H1 (cell line): ENCODE data around the gene TIMP3.

Experiments
- CHD2 ChIP-seq: IDR thresholded peaks from 2 replicates; pipeline ENCODE4 v1.6.1; 2012; ENCODE audit warnings: low read length, improper control_type of control experiment
- CTCF ChIP-seq, 3 experiments: IDR thresholded peaks; 1 replicate in 2 of 3; 2 replicates in 1 of 3; pipeline versions ENCODE4 v1.5.1 to v1.6.1; 2011; ENCODE audit warnings: low read length in 3 of 3, mild to moderate bottlenecking in 3 of 3, inconsistent platforms in 2 of 3, low read depth in 1 of 3, moderate library complexity in 1 of 3; ENCODE audit not compliant: insufficient read depth in 1 of 3; ENCODE audit errors: control extremely low read depth in 1 of 3
- EGR1 ChIP-seq: IDR thresholded peaks from 2 replicates; pipeline ENCODE4 v1.6.1; 2011; ENCODE audit warnings: low read depth, low read length, borderline replicate concordance
- EZH2 ChIP-seq: fragments of 200-600 bp; sonication (generic); IDR thresholded peaks from 2 replicates; pipeline ENCODE4 v1.7.1; 2012; ENCODE audit warnings: low read depth, mild to moderate bottlenecking, moderate library complexity, low read length, inconsistent platforms; ENCODE audit not compliant: severe bottlenecking
- MAFK ChIP-seq: IDR thresholded peaks from 2 replicates; pipeline ENCODE4 v1.6.1; 2012; ENCODE audit warnings: low read depth, mild to moderate bottlenecking, improper control_type of control experiment, low read length
- POLR2A ChIP-seq, 2 experiments: IDR thresholded peaks; 1 replicate in 1 of 2; 2 replicates in 1 of 2; pipeline ENCODE4 v1.6.1; 2011; ENCODE audit warnings: low read depth in 2 of 2, low read length in 2 of 2, mild to moderate bottlenecking in 2 of 2; ENCODE audit errors: control extremely low read depth in 1 of 2

GRCh38 chr22:32859743-32860142 lies 58.2 kb downstream of the TIMP3 start:
- TF ChIP-seq CHD2 (no peak), EGR1 (no peak), CTCF (IDR thresholded peaks at IDR 0.05; ENCODE audit: control extremely low read depth in 1 of 3, insufficient read depth in 1 of 3, low read depth in 1 of 3, low read length in 3 of 3) (no peak), POLR2A (IDR thresholded peaks at IDR 0.05; ENCODE audit: control extremely low read depth in 1 of 2, low read depth in 2 of 2, low read length in 2 of 2) (no peak), EZH2 (no peak), MAFK (no peak)
